HK-2 (cell line): Measurements from ENCODE around the gene SLC25A4.
"Not testable (repeated sequence)": the region's sequence is repeated elsewhere in the genome, so short reads cannot be mapped to it uniquely, and the experiment has no call there.

Experiments
- DNase-seq: peaks from one replicate; pipeline ENCODE4 v3.0.0-alpha.2; 2018; ENCODE audit not compliant: unreplicated experiment

Gene SLC25A4

DNA sequence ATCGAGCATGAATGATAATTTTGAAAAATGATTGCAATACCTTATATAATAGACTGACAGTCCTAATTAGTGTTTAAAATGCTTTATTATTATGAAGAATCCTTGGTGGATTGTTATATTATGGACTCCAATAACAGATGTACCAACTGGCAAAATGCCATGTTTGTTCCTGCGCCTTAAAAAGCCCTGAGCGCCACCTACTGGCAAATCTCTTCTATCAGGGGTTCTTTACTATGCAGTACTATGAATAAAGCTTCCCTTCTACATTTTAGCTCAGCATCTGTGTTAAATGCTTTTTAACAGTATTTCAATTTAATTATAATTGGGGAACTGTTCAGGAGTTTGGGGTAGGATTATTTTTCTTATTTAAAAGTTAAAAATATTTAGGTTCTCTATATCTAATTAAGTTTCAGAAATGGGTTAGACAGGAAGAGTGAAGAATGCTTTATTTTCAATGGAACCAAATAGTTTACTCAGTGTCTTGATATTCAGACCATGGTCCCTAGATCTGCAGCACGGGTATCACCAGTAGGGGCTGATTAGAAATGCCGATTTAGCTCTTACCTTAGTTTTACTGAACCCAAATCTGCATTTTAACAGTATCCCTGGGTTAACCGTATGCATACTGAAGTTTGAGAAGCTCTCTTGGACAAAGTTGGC is 40.7 kb downstream of the SLC25A4 start:
- DNase-seq, result peak; percentile 51

DNA sequence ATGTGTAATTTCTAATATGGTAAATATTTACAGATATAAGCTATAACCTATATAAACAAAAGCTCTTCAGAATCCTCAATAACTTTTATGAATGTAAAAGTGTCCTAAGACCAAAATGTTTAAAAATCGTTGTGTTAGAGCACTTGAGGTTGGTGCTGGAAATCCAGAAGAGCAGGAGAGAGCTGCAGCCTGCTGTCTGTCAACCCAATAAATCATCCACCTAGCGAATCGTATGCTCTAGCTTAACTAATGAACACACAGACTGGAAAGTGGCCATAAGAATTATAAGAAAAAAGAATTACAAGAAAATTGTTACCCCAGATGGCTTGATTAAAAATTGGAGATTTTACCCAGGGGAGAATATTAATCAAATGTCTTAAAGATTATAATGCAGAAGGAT is 43.7 kb downstream of the SLC25A4 start:
- no peak for DNase-seq

DNA sequence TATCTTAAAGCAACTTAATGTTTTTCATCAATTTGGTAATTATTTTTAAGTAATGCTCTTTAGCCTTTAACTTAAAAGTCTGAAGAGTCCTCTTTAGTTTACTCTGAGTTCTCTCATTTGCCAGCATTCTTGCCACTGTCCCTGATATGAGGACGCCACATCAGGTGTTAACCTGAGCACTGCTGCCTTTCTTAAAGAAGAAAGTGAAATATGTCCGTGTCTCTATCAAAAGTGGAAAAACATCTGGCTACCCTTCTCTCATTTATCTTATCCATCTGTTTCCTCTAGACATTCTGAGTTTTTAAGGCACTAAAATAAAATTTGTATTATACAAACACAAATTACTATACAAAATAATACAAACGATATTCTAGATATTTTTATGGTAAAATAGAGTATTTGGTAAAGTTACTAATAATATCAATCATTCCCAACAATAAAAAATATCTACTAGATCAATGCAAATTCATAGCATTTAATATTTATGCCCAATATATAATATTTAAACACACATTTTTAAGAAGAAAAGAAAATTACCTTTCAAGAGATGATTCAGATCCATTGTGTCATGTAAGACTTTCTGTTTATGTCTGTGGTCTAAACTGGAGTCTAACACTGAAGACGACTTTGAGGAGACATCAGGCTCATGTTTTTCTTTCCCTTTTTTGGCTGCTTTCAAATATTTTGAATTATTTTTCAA is 46.7 kb downstream of the SLC25A4 start:
- no peak for DNase-seq

DNA sequence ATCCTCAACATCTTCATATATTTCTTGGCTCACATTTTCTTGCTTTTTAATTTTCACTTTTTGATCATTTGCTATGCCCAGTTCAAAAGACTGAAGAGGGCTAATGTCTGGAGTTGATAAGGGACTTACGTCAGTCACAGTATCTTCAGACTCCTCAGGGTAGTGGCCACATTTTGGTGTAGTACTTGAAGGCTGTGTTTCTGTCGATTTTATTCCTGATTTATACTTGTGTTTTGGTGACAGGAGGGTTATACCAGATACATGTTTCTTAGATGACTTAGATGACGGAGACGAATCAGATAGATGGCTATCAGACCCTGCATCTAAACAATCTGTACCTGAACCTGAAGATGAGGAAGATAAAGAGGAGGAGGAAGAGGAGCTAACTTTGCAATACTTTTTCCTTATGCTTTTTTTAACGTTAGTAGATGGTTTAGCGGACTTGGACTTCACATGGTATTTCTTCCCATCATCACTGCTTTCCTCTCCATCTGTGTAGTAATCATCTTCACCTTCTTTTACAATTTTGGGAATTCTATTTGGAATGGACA is 47.3 kb downstream of the SLC25A4 start:
- DNase-seq, result no peak

DNA sequence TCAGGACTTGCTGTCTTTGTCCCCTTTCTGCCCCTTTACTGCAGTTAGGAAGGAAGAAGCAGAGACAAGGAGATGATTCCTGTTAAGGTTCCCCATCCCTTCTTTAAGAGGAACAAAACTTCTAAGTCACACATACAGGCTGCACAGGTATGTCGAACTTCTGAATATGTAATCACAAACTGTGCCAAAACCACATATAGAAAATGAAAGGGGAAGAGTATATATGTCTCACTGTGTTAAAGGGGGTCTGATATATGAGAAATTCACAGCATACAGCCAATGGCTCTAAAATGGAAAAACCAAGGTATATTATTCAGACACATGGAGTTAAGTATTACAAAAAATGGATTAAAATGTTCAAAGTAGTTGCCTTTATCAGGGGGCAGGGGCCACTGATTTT is 49.0 kb downstream of the SLC25A4 start:
- no peak for DNase-seq

DNA sequence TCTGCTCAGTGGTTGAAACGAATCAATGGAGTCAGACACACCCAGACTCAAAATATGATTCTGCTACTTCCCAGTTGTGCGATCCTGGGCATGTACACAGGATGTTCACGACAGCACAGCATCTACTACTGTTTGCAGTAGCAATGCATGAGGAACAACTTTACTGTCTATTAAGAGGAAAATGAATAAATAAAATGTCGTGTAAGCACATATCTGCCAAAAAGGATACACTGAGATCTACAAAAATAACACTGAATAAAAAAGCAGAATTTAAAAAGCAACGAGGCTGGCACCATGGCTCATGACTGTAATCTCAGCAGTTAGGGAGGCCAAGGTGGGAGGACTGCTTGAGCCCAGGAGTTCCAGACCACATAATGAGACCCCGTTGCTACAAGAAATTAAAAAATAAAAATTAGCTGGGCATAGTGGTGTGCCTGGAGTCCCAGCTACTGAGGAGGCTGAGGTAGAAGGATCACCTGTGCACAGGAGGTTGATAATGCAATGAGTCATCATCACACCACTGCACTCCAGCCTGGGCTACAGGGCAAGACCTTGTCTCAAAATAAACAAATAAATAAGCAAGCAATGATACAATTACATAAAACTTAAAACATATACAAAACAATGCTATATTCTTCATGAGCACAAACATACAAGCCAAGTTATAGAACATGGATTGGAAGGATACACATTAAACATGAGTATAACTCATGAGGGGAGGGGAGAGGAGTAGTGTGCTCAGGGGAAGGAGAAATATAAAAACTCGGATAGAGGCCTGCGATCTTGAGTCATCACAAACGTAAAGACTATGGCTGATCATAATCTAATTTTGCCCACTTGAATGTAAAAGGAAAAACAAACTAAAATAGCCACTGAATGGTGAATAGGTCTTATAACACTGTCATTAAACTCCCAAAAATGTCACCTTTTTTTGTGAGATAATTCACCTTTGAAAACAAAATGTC is 52.1 kb downstream of the SLC25A4 start:
- no peak for DNase-seq

DNA sequence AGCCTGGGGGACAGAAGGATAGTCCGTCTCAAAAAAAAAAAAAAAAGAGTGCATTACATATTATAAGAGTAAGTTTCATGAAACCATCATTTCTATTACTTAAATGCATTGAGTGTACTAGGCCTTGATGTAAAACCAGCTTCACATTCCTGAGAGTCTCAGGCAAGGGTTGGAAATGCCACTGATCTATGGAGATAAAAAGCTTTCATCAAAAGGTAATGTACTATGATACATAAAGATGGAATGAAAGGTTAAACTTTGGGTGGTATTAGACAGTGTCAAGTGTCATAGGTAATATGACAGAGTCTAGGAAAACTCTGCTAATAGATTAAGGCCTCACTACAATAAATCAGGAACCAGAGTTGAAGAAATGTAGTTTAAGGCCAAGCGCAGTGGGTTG is 53.4 kb downstream of the SLC25A4 start:
- DNase-seq, result no peak

DNA sequence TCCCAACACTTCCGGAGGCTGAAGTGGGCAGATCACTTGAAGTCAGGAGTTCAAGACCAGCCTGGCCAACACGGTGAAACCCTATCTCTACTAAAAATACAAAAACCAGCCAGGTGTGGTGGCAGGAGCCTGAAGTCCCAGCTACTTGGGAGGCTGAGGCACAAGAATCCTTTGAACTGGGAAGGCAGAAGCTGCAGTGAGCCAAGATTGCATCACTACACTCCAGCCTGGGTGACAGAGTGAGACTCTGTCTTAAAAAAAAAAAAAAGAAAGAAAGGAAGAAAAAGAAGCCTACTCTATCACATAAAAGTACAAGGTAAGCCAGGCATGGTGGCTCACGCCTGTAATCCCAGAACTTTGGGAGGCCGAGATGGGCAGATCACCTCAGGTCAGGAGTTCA is 55.1 kb downstream of the SLC25A4 start:
- DNase-seq, result not testable (repeated sequence)
